OCI-LY3 (cell line): Measurements from ENCODE around the gene TAL1.

ENCODE experiments used
- H2AFZ ChIP-seq: fragments of 200-600, 300-600 bp; shearing (Covaris generic); 2 replicates; pipeline ENCODE4 v1.6.0; 2014; ENCODE audit warnings: antibody characterized with exemption, low read depth, low read length
- H3K27ac ChIP-seq: fragments of 200-600, 300-600 bp; sonication (generic); 2 replicates; pipeline ENCODE4 v1.5.1; 2014; ENCODE audit warnings: mild to moderate bottlenecking, low read length, moderate library complexity, mixed read lengths
- H3K27me3 ChIP-seq: fragments of 200-600, 300-600 bp; sonication (generic); 2 replicates; pipeline ENCODE4 v1.6.1; 2014; ENCODE audit warnings: low read depth, low read length, mixed read lengths
- H3K36me3 ChIP-seq: fragments of 200-600, 300-600 bp; sonication (generic); replicated peaks from 2 replicates; pipeline ENCODE3; 2014; ENCODE audit warnings: low read depth, low read length, mixed read lengths
- H3K4me1 ChIP-seq: fragments of 300-600, 200-600 bp; sonication (generic); 2 replicates; pipeline ENCODE4 v1.6.1; 2014; ENCODE audit warnings: low read length, mixed read lengths
- H3K4me2 ChIP-seq: fragments of 200-600, 300-600 bp; sonication (generic); 2 replicates; pipeline ENCODE4 v1.6.1; 2014; ENCODE audit warnings: low read length, mixed read lengths
- H3K4me3 ChIP-seq: fragments of 300-600, 200-600 bp; sonication (generic); 2 replicates; pipeline ENCODE4 v1.5.1; 2014; ENCODE audit warnings: antibody characterized with exemption, mild to moderate bottlenecking, low read length, moderate library complexity
- H3K79me2 ChIP-seq: fragments of 300-600, 200-600 bp; shearing (Covaris generic); 2 replicates; pipeline ENCODE4 v1.6.1; 2014; ENCODE audit warnings: mild to moderate bottlenecking, low read length, mixed read lengths
- H3K9ac ChIP-seq: fragments of 300-600, 200-600 bp; shearing (Covaris generic); 2 replicates; pipeline ENCODE4 v1.6.0; 2014; ENCODE audit warnings: mild to moderate bottlenecking, low read length, moderate library complexity
- H3K9me3 ChIP-seq: fragments of 200-600, 300-600 bp; shearing (Covaris generic); 2 replicates; pipeline ENCODE4 v1.6.1; 2014; ENCODE audit warnings: low read length, mixed read lengths; ENCODE audit not compliant: insufficient read depth
- H4K20me1 ChIP-seq: fragments of 200-600, 300-600 bp; sonication (generic); 2 replicates; pipeline ENCODE4 v1.6.1; 2016; ENCODE audit warnings: low read length, mixed read lengths; ENCODE audit not compliant: insufficient read depth
- EZH2phosphoT487 ChIP-seq: fragments of 200-600 bp; shearing (Covaris generic); IDR thresholded peaks from 2 replicates; pipeline ENCODE4 v1.6.1; 2018; ENCODE audit warnings: antibody characterized with exemption, mixed run types, low read depth
- TF ChIP-seq, protein P1 (sequence below): fragments of 200-600, 300-600 bp; sonication (generic); IDR thresholded peaks from 2 replicates; pipeline ENCODE4 v1.5.1; 2014; ENCODE audit warnings: antibody characterized with exemption, low read length, low read depth

Gene TAL1

DNA sequence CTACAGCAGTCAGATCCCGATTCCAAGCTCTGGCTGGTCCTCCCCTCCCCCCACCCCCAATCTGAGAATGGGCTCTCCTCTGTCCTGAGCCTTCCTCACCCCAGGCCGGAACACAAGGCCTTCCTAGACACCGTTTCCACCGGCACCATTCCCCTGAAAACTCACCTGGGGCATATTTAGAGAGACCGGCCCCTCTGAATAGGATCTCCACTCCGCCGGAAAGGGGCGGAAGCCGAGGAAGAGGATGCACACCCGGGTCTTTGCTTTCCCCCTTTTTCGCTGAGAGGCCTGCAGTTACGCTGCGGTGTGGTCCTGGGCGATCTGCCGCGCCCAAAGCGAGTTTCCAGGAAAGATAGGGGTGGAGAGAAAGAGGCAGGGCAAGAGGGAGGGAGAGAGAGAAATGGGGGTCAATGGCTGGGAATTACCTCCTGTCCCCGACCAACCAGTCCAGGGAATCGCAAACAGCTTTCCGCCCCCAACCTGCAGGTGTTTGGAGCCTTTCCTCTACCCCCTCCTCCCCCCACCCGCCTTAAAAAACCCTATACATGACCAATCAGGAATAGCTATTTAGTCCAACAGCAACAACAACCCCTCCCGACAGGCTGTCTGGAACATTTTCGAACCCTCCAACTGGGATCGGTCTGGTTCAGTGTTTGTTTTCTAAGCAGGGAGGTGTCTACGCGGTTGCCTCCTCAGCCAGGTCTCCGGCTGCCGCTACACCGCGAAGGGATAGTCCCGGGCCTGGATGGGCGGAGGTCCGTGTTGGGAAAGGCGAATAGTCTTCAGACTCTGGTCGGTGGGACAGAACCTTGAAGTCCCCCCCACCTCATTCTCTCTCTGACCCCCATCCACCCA lies 2.8 kb downstream of the TAL1 start:
- H3K9ac ChIP-seq = no peak overlapping the region
- H3K4me1 ChIP-seq = no peaks in the 10 kb centered on the region
- no peaks in the 10 kb centered on the region for H3K36me3 ChIP-seq
- no peak overlapping the region for H3K4me2 ChIP-seq
- no peak overlapping the region for H2AFZ ChIP-seq
- H3K27ac ChIP-seq = no peak overlapping the region
- no peaks in the 10 kb centered on the region for H3K79me2 ChIP-seq
- H3K4me3 ChIP-seq = no peak overlapping the region
- H3K27me3 ChIP-seq = no peaks in the 10 kb centered on the region
- TF ChIP-seq, protein P1, sequence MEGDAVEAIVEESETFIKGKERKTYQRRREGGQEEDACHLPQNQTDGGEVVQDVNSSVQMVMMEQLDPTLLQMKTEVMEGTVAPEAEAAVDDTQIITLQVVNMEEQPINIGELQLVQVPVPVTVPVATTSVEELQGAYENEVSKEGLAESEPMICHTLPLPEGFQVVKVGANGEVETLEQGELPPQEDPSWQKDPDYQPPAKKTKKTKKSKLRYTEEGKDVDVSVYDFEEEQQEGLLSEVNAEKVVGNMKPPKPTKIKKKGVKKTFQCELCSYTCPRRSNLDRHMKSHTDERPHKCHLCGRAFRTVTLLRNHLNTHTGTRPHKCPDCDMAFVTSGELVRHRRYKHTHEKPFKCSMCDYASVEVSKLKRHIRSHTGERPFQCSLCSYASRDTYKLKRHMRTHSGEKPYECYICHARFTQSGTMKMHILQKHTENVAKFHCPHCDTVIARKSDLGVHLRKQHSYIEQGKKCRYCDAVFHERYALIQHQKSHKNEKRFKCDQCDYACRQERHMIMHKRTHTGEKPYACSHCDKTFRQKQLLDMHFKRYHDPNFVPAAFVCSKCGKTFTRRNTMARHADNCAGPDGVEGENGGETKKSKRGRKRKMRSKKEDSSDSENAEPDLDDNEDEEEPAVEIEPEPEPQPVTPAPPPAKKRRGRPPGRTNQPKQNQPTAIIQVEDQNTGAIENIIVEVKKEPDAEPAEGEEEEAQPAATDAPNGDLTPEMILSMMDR = no peak
- no peak for TF ChIP-seq EZH2phosphoT487
- no peaks in the 10 kb centered on the region for H4K20me1 ChIP-seq
- H3K9me3 ChIP-seq = no peaks in the 10 kb centered on the region

- Histone ChIP-seq H3K4me2 (no peak overlapping the region), H3K4me3 (no peak overlapping the region), H3K36me3 (no peaks in the 10 kb centered on the region), H2AFZ (no peak overlapping the region), H3K27ac (no peak overlapping the region), H3K79me2 (no peaks in the 10 kb centered on the region), H3K27me3 (no peaks in the 10 kb centered on the region), H3K9ac (no peak overlapping the region), H3K4me1 (no peaks in the 10 kb centered on the region), H4K20me1 (no peaks in the 10 kb centered on the region), H3K9me3 (no peaks in the 10 kb centered on the region)
- TF ChIP-seq EZH2phosphoT487 = no peak
- TF ChIP-seq, protein P1 = no peak
Measured at GRCh38 chr1:47228644-47229030, 3.4 kb downstream of the TAL1 start.

GRCh38 chr1:47227341-47228232 lies 4.4 kb downstream of the TAL1 start:
- no peaks in the 10 kb centered on the region for H3K27me3 ChIP-seq
- no peaks in the 10 kb centered on the region for H3K9me3 ChIP-seq
- no peak overlapping the region for H3K9ac ChIP-seq
- TF ChIP-seq, protein P1 = no peak
- TF ChIP-seq EZH2phosphoT487 = no peak
- H3K79me2 ChIP-seq = no peaks in the 10 kb centered on the region
- H3K4me1 ChIP-seq = no peaks in the 10 kb centered on the region
- no peak overlapping the region for H3K27ac ChIP-seq
- no peak overlapping the region for H3K4me3 ChIP-seq
- no peak overlapping the region for H3K4me2 ChIP-seq
- H3K36me3 ChIP-seq = no peaks in the 10 kb centered on the region
- H4K20me1 ChIP-seq = no peaks in the 10 kb centered on the region
- H2AFZ ChIP-seq = no peak overlapping the region

DNA sequence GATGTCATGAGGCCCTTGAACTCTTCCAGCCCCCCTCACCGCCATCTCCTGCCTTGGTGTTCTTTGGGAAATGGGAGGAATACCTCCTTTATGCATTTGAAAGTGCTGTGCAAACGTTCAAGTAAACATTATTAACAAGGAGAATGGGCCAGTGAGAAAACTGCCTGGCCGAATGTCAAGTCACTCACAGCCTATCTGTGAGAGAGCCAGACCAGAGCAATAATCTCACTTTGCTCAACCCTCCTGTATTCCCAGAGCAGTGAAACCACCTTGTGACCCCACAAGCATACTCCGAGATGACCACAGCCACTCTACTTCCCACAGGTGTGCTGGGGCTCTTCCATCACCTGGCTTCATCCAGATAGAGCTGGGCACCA lies 5.2 kb downstream of the TAL1 start:
- H3K27ac ChIP-seq = no peak overlapping the region
- H3K4me1 ChIP-seq = no peaks in the 10 kb centered on the region
- H2AFZ ChIP-seq = no peak overlapping the region
- no peaks in the 10 kb centered on the region for H3K27me3 ChIP-seq
- no peak for TF ChIP-seq EZH2phosphoT487
- TF ChIP-seq, protein P1 = no peak
- no peak overlapping the region for H3K9ac ChIP-seq
- H3K79me2 ChIP-seq = no peaks in the 10 kb centered on the region
- H3K36me3 ChIP-seq = no peaks in the 10 kb centered on the region
- no peaks in the 10 kb centered on the region for H4K20me1 ChIP-seq
- H3K9me3 ChIP-seq = no peaks in the 10 kb centered on the region
- no peak overlapping the region for H3K4me3 ChIP-seq
- no peak overlapping the region for H3K4me2 ChIP-seq
